Measurements from ENCODE around the gene ZNF615.
A peak's percentile ranks its signal among the peaks of the same experiment; 100 is the strongest.
"Not testable (repeated sequence)": the region's sequence is repeated elsewhere in the genome, so short reads cannot be mapped to it uniquely, and the experiment has no call there.

Gene ZNF615

DNA sequence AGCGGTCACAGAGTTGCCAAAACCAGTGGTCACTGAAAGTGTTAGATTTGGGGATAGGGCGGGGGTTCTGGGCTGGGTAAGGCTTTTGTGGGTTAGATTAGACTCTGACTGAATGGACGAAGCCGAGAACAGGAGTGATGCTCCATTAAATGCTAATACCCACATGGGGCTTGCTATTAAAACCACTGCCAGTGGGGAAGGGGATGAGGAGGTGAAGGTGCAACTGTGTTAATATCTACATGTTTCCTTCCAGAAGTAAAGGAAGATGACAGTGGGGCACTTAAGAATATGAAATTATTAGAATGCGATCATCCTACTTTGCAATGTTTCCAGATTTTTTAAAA, 20.7 kb upstream of the ZNF615 start:
- ChIA-PET CTCF (no interaction called here), POLR2A (interaction anchor here (0.8 kb wide), 1 partner anchor 21 kb away, joined by 5 read pairs; no protein-coding TSS in a partner anchor)
- 0% methylated on average over 4 of the region's 5 CpGs for WGBS (ENCODE audit: insufficient coverage)
- Histone ChIP-seq H3K27ac (ENCODE audit: insufficient read depth in 1 of 2, low read depth in 1 of 2, low read length in 2 of 2, poor library complexity in 1 of 2, severe bottlenecking in 2 of 2) (peak overlapping the region; percentile 98 to 99), H3K36me3 (ENCODE audit: control insufficient read depth in 4 of 4, insufficient read depth in 4 of 4, low read length in 3 of 4) (peaks cover 25 to 38% (median 28%) of the 10 kb centered on the region in 4 experiments), H3K4me3 (ENCODE audit: control insufficient read depth in 1 of 7, extremely low read depth in 1 of 7, insufficient read depth in 4 of 7, low read depth in 2 of 7, low read length in 6 of 7) (peak overlapping the region; percentile 67 to 95 (median 87)), H3K27me3 (replicated peaks in 2 of 5; ENCODE audit: control insufficient read depth in 4 of 5, insufficient read depth in 5 of 5, low read length in 4 of 5) (no peaks in the 10 kb centered on the region), H3K4me1 (ENCODE audit: control extremely low read depth in 1 of 4, control insufficient read depth in 4 of 4, insufficient read depth in 4 of 4, low read length in 3 of 4) (peaks cover 3 to 16% (median 5%) of the 10 kb centered on the region in 4 experiments), H3K9me3 (ENCODE audit: control extremely low read depth in 1 of 5, control insufficient read depth in 4 of 5, insufficient read depth in 2 of 5, low read depth in 1 of 5, low read length in 4 of 5) (peaks cover 10 to 65% (median 46%) of the 10 kb centered on the region in 5 experiments)
- DNase-seq = no peak

DNA sequence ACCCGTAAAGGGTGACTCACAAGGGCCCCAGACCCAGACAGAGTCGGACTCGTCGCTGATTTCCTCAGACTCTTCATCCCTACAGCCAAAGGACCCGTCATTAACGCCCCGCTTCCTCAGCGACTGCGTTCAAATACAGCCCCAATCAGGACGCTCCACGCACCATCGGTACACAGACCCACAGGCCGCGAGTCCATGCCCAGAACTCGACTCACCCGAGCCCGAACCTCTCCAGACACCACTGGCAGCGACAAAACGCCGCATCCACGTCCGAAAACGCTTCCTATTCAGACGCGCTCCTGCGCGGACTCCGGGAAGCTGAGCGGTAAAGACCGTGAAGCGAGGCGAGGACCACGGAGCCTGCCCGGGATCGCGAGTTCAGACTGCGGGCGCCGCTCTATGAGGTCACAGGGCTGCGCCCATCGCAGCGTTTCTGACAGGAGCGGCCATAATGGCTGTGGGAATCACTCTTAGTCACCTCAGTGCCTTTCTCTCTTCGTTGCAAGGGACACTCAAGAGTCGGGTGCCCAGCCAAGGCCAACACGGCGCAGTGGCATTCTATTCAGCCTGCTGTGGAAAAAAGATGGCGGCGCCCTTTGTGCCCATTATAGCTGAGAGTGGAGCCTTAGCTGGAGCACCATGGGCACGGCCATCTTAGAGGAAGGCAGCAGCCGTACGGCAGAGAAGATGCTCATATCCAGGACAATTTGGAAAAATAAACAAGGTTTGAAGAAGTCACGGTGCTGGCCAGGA, 20.2 kb upstream of the ZNF615 start, which contains the start of gene ZNF614:
Gene ZNF614, minus strand, starts transcription at position 353 of the 753 bp plus-strand sequence. CDS start 2,634 bp downstream, outside the sequence.
- ChIA-PET POLR2A (interaction anchor here (0.8 kb wide), 1 partner anchor 21 kb away, joined by 5 read pairs; no protein-coding TSS in a partner anchor), CTCF (interaction anchor here (1.0 kb wide), 1 partner anchor 10 kb away, joined by 3 read pairs; no protein-coding TSS in a partner anchor)
- Histone ChIP-seq H3K36me3 (ENCODE audit: control insufficient read depth in 4 of 4, insufficient read depth in 4 of 4, low read length in 3 of 4) (peaks cover 28 to 38% (median 30%) of the 10 kb centered on the region in 4 experiments), H3K4me1 (ENCODE audit: control extremely low read depth in 1 of 4, control insufficient read depth in 4 of 4, insufficient read depth in 4 of 4, low read length in 3 of 4) (peaks cover 3 to 16% (median 5%) of the 10 kb centered on the region in 4 experiments), H3K9me3 (ENCODE audit: control extremely low read depth in 1 of 5, control insufficient read depth in 4 of 5, insufficient read depth in 2 of 5, low read depth in 1 of 5, low read length in 4 of 5) (peaks cover 5 to 65% (median 50%) of the 10 kb centered on the region in 5 experiments), H3K27me3 (replicated peaks in 2 of 5; ENCODE audit: control insufficient read depth in 4 of 5, insufficient read depth in 5 of 5, low read length in 4 of 5) (no peaks in the 10 kb centered on the region), H3K4me3 (ENCODE audit: control insufficient read depth in 1 of 7, extremely low read depth in 1 of 7, insufficient read depth in 4 of 7, low read depth in 2 of 7, low read length in 6 of 7) (peak within 1 kb of the TSS; percentile 67 to 95 (median 87)), H3K27ac (ENCODE audit: insufficient read depth in 1 of 2, low read depth in 1 of 2, low read length in 2 of 2, poor library complexity in 1 of 2, severe bottlenecking in 2 of 2) (peak within 1 kb of the TSS; percentile 98 to 99)
- WGBS (ENCODE audit: insufficient coverage) = 0% methylated on average over 47 of the region's 53 CpGs
- peak; percentile 90 to 95 (median 95) for DNase-seq

- DNase-seq; H3K4me3 ChIP-seq (ENCODE audit: control insufficient read depth in 1 of 7, extremely low read depth in 1 of 7, insufficient read depth in 4 of 7, low read depth in 2 of 7, low read length in 6 of 7); H3K27ac ChIP-seq (ENCODE audit: insufficient read depth in 1 of 2, low read depth in 1 of 2, low read length in 2 of 2, poor library complexity in 1 of 2, severe bottlenecking in 2 of 2); POLR2A ChIA-PET; CTCF ChIA-PET; H3K27me3 ChIP-seq (replicated peaks in 2 of 5; ENCODE audit: control insufficient read depth in 4 of 5, insufficient read depth in 5 of 5, low read length in 4 of 5): not testable (repeated sequence)
- peaks cover 6 to 64% (median 54%) of the 10 kb centered on the region in 5 experiments for H3K9me3 ChIP-seq (ENCODE audit: control extremely low read depth in 1 of 5, control insufficient read depth in 4 of 5, insufficient read depth in 2 of 5, low read depth in 1 of 5, low read length in 4 of 5)
- WGBS (ENCODE audit: insufficient coverage) = 95% methylated on average over 15 of the region's 15 CpGs
- H3K4me1 ChIP-seq (ENCODE audit: control extremely low read depth in 1 of 4, control insufficient read depth in 4 of 4, insufficient read depth in 4 of 4, low read length in 3 of 4) = peaks cover 3 to 16% (median 5%) of the 10 kb centered on the region in 4 experiments
- H3K36me3 ChIP-seq (ENCODE audit: control insufficient read depth in 4 of 4, insufficient read depth in 4 of 4, low read length in 3 of 4) = peaks cover 34 to 50% (median 43%) of the 10 kb centered on the region in 4 experiments
Measured at GRCh38 chr19:52026255-52026990, 18.4 kb upstream of the ZNF615 start.

DNA sequence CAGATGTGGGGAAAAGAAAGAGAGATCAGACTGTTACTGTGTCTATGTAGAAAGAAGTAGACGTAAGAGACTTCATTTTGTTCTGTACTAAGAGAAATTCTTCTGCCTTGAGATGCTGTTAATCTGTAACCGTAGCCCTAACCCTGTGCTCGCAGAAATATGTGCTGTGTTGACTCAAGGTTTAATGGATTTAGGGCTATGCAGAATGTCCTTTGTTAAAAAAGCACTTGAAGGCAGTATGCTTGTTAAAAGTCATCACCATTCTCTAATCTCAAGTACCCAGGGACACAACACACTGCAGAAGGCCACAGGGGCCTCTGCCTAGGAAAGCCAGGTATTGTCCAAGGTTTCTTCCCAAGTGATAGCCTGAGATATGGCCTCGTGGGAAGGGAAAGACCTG, 16.5 kb upstream of the ZNF615 start:
- Histone ChIP-seq H3K4me3 (ENCODE audit: control insufficient read depth in 1 of 7, extremely low read depth in 1 of 7, insufficient read depth in 4 of 7, low read depth in 2 of 7, low read length in 6 of 7) (peak overlapping the region in 1 of 7 experiments; percentile 31), H3K36me3 (ENCODE audit: control insufficient read depth in 4 of 4, insufficient read depth in 4 of 4, low read length in 3 of 4) (peaks cover 49 to 69% (median 59%) of the 10 kb centered on the region in 4 experiments), H3K9me3 (ENCODE audit: control extremely low read depth in 1 of 5, control insufficient read depth in 4 of 5, insufficient read depth in 2 of 5, low read depth in 1 of 5, low read length in 4 of 5) (peaks cover 15 to 69% (median 66%) of the 10 kb centered on the region in 5 experiments), H3K4me1 (ENCODE audit: control extremely low read depth in 1 of 4, control insufficient read depth in 4 of 4, insufficient read depth in 4 of 4, low read length in 3 of 4) (peaks cover 3 to 16% (median 5%) of the 10 kb centered on the region in 4 experiments)
- POLR2A ChIA-PET; DNase-seq; CTCF ChIA-PET; H3K27ac ChIP-seq (ENCODE audit: insufficient read depth in 1 of 2, low read depth in 1 of 2, low read length in 2 of 2, poor library complexity in 1 of 2, severe bottlenecking in 2 of 2); H3K27me3 ChIP-seq (replicated peaks in 2 of 5; ENCODE audit: control insufficient read depth in 4 of 5, insufficient read depth in 5 of 5, low read length in 4 of 5): not testable (repeated sequence)
- WGBS (ENCODE audit: insufficient coverage) = 100% methylated on average over 2 of the region's 4 CpGs

DNA sequence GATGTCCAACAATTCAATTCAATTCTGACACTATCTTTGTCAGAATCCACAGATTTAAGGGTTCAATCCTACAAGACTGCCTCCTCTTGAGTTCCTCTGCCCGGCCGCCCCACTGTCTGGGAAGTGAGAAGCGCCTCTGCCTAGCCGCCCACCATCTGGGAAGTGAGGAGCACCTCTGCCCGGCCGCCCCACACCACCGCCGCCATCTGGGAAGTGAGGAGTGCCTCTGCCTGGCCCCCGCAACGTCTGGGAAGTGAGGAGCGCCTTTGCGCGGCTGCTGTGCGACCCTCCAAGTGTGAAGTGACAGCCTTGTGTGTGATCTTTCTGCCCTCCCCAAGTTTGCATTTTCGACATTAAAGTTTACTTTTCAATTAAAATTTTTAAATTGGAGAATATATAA, 14.2 kb upstream of the ZNF615 start:
- H3K4me1 ChIP-seq (ENCODE audit: control extremely low read depth in 1 of 4, control insufficient read depth in 4 of 4, insufficient read depth in 4 of 4, low read length in 3 of 4) = peaks cover 0 to 2% (median 1%) of the 10 kb centered on the region in 4 experiments
- CTCF ChIA-PET = no interaction called here
- H3K36me3 ChIP-seq (ENCODE audit: control insufficient read depth in 4 of 4, insufficient read depth in 4 of 4, low read length in 3 of 4) = peaks cover 59 to 92% (median 79%) of the 10 kb centered on the region in 4 experiments
- POLR2A ChIA-PET = no interaction called here
- WGBS (ENCODE audit: insufficient coverage) = 100% methylated on average over 11 of the region's 15 CpGs
- H3K27ac ChIP-seq (ENCODE audit: insufficient read depth in 1 of 2, low read depth in 1 of 2, low read length in 2 of 2, poor library complexity in 1 of 2, severe bottlenecking in 2 of 2) = no peak overlapping the region
- H3K4me3 ChIP-seq (ENCODE audit: control insufficient read depth in 1 of 7, extremely low read depth in 1 of 7, insufficient read depth in 4 of 7, low read depth in 2 of 7, low read length in 6 of 7) = no peak overlapping the region
- peaks cover 22 to 88% (median 77%) of the 10 kb centered on the region in 5 experiments for H3K9me3 ChIP-seq (ENCODE audit: control extremely low read depth in 1 of 5, control insufficient read depth in 4 of 5, insufficient read depth in 2 of 5, low read depth in 1 of 5, low read length in 4 of 5)
- no peaks in the 10 kb centered on the region for H3K27me3 ChIP-seq (replicated peaks in 2 of 5; ENCODE audit: control insufficient read depth in 4 of 5, insufficient read depth in 5 of 5, low read length in 4 of 5)
- no peak for DNase-seq

- peaks cover 70 to 98% (median 90%) of the 10 kb centered on the region in 4 experiments for H3K36me3 ChIP-seq (ENCODE audit: control insufficient read depth in 4 of 4, insufficient read depth in 4 of 4, low read length in 3 of 4)
- POLR2A ChIA-PET = interaction anchor here (1.4 kb wide), 1 partner anchor 12 kb away, joined by 3 read pairs; the partner anchor contains the start of gene ZNF615
- no peaks in the 10 kb centered on the region for H3K27me3 ChIP-seq (replicated peaks in 2 of 5; ENCODE audit: control insufficient read depth in 4 of 5, insufficient read depth in 5 of 5, low read length in 4 of 5)
- H3K4me1 ChIP-seq (ENCODE audit: control extremely low read depth in 1 of 4, control insufficient read depth in 4 of 4, insufficient read depth in 4 of 4, low read length in 3 of 4) = no peaks in the 10 kb centered on the region
- WGBS (ENCODE audit: insufficient coverage) = 94% methylated on average over 3 of the region's 4 CpGs
- DNase-seq = no peak
- CTCF ChIA-PET = interaction anchor here (1.1 kb wide), 1 partner anchor 10 kb away, joined by 3 read pairs; no protein-coding TSS in a partner anchor
- H3K9me3 ChIP-seq (ENCODE audit: control extremely low read depth in 1 of 5, control insufficient read depth in 4 of 5, insufficient read depth in 2 of 5, low read depth in 1 of 5, low read length in 4 of 5) = peaks cover 25 to 92% (median 77%) of the 10 kb centered on the region in 5 experiments
- H3K27ac ChIP-seq (ENCODE audit: insufficient read depth in 1 of 2, low read depth in 1 of 2, low read length in 2 of 2, poor library complexity in 1 of 2, severe bottlenecking in 2 of 2) = no peak overlapping the region
- H3K4me3 ChIP-seq (ENCODE audit: control insufficient read depth in 1 of 7, extremely low read depth in 1 of 7, insufficient read depth in 4 of 7, low read depth in 2 of 7, low read length in 6 of 7) = no peak overlapping the region
Measured at GRCh38 chr19:52020506-52020905, 12.5 kb upstream of the ZNF615 start.

Measured in common myeloid progenitor, CD34-positive (primary cell).